Measurements from ENCODE around the gene PFKL. TPM values are rescaled to one million over a fixed set of nuclear protein-coding genes. Genes with fewer than 3 reads are reported as not detected.

The PFKL gene
- total RNA-seq, 1 experiment from 2014 or later = 150 TPM

Other genes with a start within 250 kb of the PFKL start
- 43.1 TPM for gene PWP2, start 192.7 kb upstream of the PFKL start, total RNA-seq (2021; ENCODE audit: unreplicated experiment)
- gene GATD3, start 166.4 kb upstream of the PFKL start, total RNA-seq (2021; ENCODE audit: unreplicated experiment) = 40.7 TPM
- gene ICOSLG, start 59.1 kb upstream of the PFKL start, total RNA-seq (2021; ENCODE audit: unreplicated experiment) = 4.7 TPM
- not detected for gene DNMT3L, start 38.2 kb upstream of the PFKL start, total RNA-seq (2021; ENCODE audit: unreplicated experiment)
- gene AIRE, start 14.2 kb upstream of the PFKL start, total RNA-seq (2021; ENCODE audit: unreplicated experiment) = not detected
- gene CFAP410, start 39.3 kb downstream of the PFKL start, total RNA-seq (2021; ENCODE audit: unreplicated experiment) = 15.3 TPM
- gene TRPM2, start 53.6 kb downstream of the PFKL start, total RNA-seq (2021; ENCODE audit: unreplicated experiment) = 28.1 TPM
- gene LRRC3, start 155.5 kb downstream of the PFKL start, total RNA-seq (2021; ENCODE audit: unreplicated experiment) = 7.5 TPM
- gene KRTAP10-1, start 240.1 kb downstream of the PFKL start, total RNA-seq (2021; ENCODE audit: unreplicated experiment) = not detected

Data from HCT116 (cell line).